NCI-H82 (cell line): ENCODE data around the gene HCN1.
"Not testable (repeated sequence)": the region's sequence is repeated elsewhere in the genome, so short reads cannot be mapped to it uniquely, and the experiment has no call there.

ENCODE experiments used
- DNase-seq: peaks from one replicate; lab custom pipeline; 2025; lab: John Stamatoyannopoulos, UW

HCN1 gene

GRCh38 chr5:45617859-45618416, 78.2 kb downstream of the HCN1 start:
- no peak for DNase-seq

GRCh38 chr5:45609661-45610060, 86.5 kb downstream of the HCN1 start:
- DNase-seq = no peak

- DNase-seq = no peak
Observed at GRCh38 chr5:45604092-45604491, 92.1 kb downstream of the HCN1 start.

- DNase-seq = no peak
Observed at GRCh38 chr5:45601424-45601823, 94.8 kb downstream of the HCN1 start.

- DNase-seq = no peak
Observed at GRCh38 chr5:45596320-45596719, 99.9 kb downstream of the HCN1 start.

GRCh38 chr5:45586001-45586400, 110.2 kb downstream of the HCN1 start:
- not testable (repeated sequence) for DNase-seq

- DNase-seq = no peak
Observed at GRCh38 chr5:45578270-45578669, 117.9 kb downstream of the HCN1 start.

GRCh38 chr5:45568813-45569212, 127.4 kb downstream of the HCN1 start:
- DNase-seq = peak; percentile 5

GRCh38 chr5:45542421-45542820, 153.8 kb downstream of the HCN1 start:
- DNase-seq = no peak

- DNase-seq = no peak
Observed at GRCh38 chr5:45533663-45534062, 162.5 kb downstream of the HCN1 start.

- peak; percentile 31 for DNase-seq
Observed at GRCh38 chr5:45532826-45533624, 163.2 kb downstream of the HCN1 start.

- peak; percentile 55 for DNase-seq
Observed at GRCh38 chr5:45521067-45521466, 175.1 kb downstream of the HCN1 start.

GRCh38 chr5:45512521-45512920, 183.7 kb downstream of the HCN1 start:
- DNase-seq = no peak

- DNase-seq = no peak
Observed at GRCh38 chr5:45509371-45509770, 186.8 kb downstream of the HCN1 start.

GRCh38 chr5:45508135-45508534, 188.0 kb downstream of the HCN1 start:
- no peak for DNase-seq

- DNase-seq = peak; percentile 73
Observed at GRCh38 chr5:45507178-45507577, 189.0 kb downstream of the HCN1 start.

- not testable (repeated sequence) for DNase-seq
Observed at GRCh38 chr5:45499006-45499405, 197.2 kb downstream of the HCN1 start.

GRCh38 chr5:45491368-45491767, 204.8 kb downstream of the HCN1 start:
- no peak for DNase-seq

- DNase-seq = no peak
Observed at GRCh38 chr5:45484781-45485180, 211.4 kb downstream of the HCN1 start.

GRCh38 chr5:45454114-45454513, 242.1 kb downstream of the HCN1 start:
- peak; percentile 54 for DNase-seq

- not testable (repeated sequence) for DNase-seq
Observed at GRCh38 chr5:45444856-45445255, 251.3 kb downstream of the HCN1 start.

GRCh38 chr5:45440466-45440865, 255.7 kb downstream of the HCN1 start:
- DNase-seq = no peak

GRCh38 chr5:45437752-45438151, 258.4 kb downstream of the HCN1 start:
- DNase-seq = no peak
